ENCODE results near the gene IGF2BP2. TPM values are rescaled to one million over a fixed set of nuclear protein-coding genes. Genes with fewer than 3 reads are reported as not detected.
A peak's percentile ranks its signal among the peaks of the same experiment; 100 is the strongest.

The IGF2BP2 gene
- total and polyA plus RNA-seq, 9 of the 15 experiments (the other 6 are each of a cell fraction or from before 2014, with no cell fraction given), result 3.2 to 59.6 (median 30.5) TPM

DNA sequence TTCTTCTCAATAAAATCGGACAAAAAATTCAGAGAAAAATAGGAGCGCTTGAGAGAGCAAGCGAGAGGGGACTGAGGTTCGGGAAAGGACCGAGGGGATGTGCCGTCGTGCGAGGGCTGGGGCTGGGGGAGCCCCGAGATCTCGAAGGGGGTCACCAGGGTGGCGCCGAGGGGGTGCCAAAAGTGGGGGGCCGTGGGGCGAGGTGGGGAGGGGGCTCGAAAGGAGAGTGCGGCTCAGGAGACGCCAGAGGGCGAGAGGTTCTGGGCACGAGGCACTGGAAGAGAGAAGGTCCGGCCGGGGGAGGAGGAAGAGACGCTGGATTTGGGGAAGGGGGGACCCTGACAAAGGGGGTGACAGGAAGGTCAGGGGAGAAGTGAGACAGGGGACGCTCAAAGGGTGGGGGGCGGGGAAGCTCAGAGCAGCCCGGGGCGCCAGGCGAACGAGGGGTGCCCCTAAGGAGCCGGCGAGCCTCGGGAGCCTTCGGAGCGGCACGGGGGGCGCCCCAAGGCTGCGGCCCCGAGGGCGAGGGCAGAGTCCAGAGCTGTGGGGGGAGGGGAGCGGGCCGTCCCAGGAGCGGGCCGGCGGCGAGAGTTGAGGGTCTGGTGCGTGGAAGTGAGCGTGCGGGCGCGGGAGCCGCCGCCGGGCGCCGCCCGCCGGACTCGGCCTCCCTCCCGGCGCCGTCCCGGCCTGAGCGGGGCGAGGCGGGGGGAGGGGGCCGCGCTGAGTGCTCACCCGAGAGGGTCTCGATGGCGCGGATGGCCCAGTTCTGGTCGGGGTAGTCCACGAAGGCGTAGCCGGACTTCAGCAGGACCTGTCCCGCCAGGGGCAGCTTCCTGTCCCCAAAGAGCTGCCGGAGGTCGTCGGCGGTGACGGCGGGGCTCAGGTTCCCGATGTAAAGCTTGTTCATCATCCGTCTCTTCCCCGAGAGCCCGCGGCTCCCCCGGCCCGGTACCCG is 514 bp downstream of the IGF2BP2 start:
- FAIRE-seq (peak; percentile 11), DNase-seq (ENCODE audit: extremely low read depth in 1 of 4, low spot score in 3 of 4) (peak; percentile 44 to 63 (median 56)), ATAC-seq (peak; percentile 14)
- Histone ChIP-seq H3K4me2 (ENCODE audit: insufficient read depth, low read length) (peak overlapping the region; percentile 72; the same call in 1 of the 2 replicates), H4K20me1 (replicated peaks; ENCODE audit: control insufficient read depth, insufficient read depth, low read length) (no peaks in the 10 kb centered on the region), H3K9me1 (ENCODE audit: control insufficient read depth, insufficient read depth, low read length) (no peaks in the 10 kb centered on the region), H3K79me2 (ENCODE audit: control insufficient read depth, insufficient read depth, low read length) (peaks cover 70% of the 10 kb centered on the region), H3K9me3 (replicated peaks; ENCODE audit: control insufficient read depth, insufficient read depth, low read depth, low read length) (peaks cover 4% of the 10 kb centered on the region), H2AFZ (ENCODE audit: low read depth, low read length) (peak overlapping the region; percentile 61), H3K4me1 (replicated peaks in 1 of 2; ENCODE audit: control insufficient read depth in 2 of 2, insufficient read depth in 2 of 2, low read length in 2 of 2) (peaks cover 10 to 21% of the 10 kb centered on the region in 2 experiments; a peak in 4 of 5 replicates), H3K36me3 (ENCODE audit: control insufficient read depth, insufficient read depth, low read length) (peaks cover 22% of the 10 kb centered on the region; the same call in 2 of the 3 replicates), H3K4me3 (peak overlapping the region; percentile 91), H3K27me3 (ENCODE audit: control insufficient read depth in 2 of 2, insufficient read depth in 2 of 2, low read length in 2 of 2) (no peaks in the 10 kb centered on the region), H3K27ac (ENCODE audit: extremely low read depth, low read depth, low read length) (peak overlapping the region; percentile 93), H3K9ac (ENCODE audit: insufficient read depth in 1 of 2, low read depth in 2 of 2, low read length in 2 of 2) (peak overlapping the region; percentile 81 to 95)
- no TSS peak for BruUV-seq (replicated peaks)
- intact Hi-C loops (cut with micrococcal nuclease), result loop anchor here (1.0 to 5.0 kb wide), 2 partner anchors 11 to 57 kb away; no protein-coding TSS in a partner anchor
- WGBS (ENCODE audit: insufficient coverage, low coverage, missing lambda C conversion rate), result under 1% methylated on average over 55 of the region's 89 CpGs
- in situ Hi-C loops (cut with MboI), result no loop called here
- POLR2A ChIA-PET, result interaction anchor here (0.6 to 1.4 kb wide), 2 partner anchors 108 to 113 kb away, joined by 3 to 4 read pairs; no protein-coding TSS in a partner anchor
- CTCF ChIA-PET (ENCODE audit: low intra/inter-chr PET ratio), result no interaction called here
- TF ChIP-seq ZBTB7A (IDR thresholded peaks at IDR 0.05; ENCODE audit: borderline replicate concordance, control insufficient read depth, low read depth, low read length), result peak; percentile 57; the same call in 1 of the 2 replicates
- peak; percentile 17 for TF ChIP-seq TBP (optimal IDR thresholded peaks at IDR 0.05; ENCODE audit: low read depth, low read length)
- TF ChIP-seq PHF8 (IDR thresholded peaks at IDR 0.05; ENCODE audit: borderline replicate concordance, low read length), result peak; percentile 40; the same call in 1 of the 2 replicates
- TF ChIP-seq HDAC6 (IDR thresholded peaks at IDR 0.05; ENCODE audit: low read depth, low read length), result no peak
- no peak for TF ChIP-seq IRF1 (CRISPR knock-in tag; IDR thresholded peaks at IDR 0.05; ENCODE audit: borderline replicate concordance)
- TF ChIP-seq NFRKB (IDR thresholded peaks at IDR 0.05; ENCODE audit: low read depth), result no peak
- no peak for TF ChIP-seq ATF1 (CRISPR knock-in tag; IDR thresholded peaks at IDR 0.05)
- 0 out of 2 replicates have a peak, but pooled peaks have one; percentile 11 for TF ChIP-seq ATF1 (tag; IDR thresholded peaks at IDR 0.05)
- TF ChIP-seq, protein P1, sequence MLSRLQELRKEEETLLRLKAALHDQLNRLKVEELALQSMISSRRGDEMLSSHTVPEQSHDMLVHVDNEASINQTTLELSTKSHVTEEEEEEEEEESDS (CRISPR knock-in tag; IDR thresholded peaks at IDR 0.05), result no peak
- peak; percentile 18; the same call in 1 of the 2 replicates for TF ChIP-seq HNRNPL (IDR thresholded peaks at IDR 0.05; ENCODE audit: low read depth, low read length)
- TF ChIP-seq NFE2 (IDR thresholded peaks at IDR 0.05; ENCODE audit: low read depth), result no peak
- TF ChIP-seq PCBP1 (IDR thresholded peaks at IDR 0.05; ENCODE audit: low read depth, low read length, poor library complexity, severe bottlenecking), result peak; percentile 44
- TF ChIP-seq TRIM24 (IDR thresholded peaks at IDR 0.05), result no peak
- TF ChIP-seq ZNF253 (CRISPR knock-in tag; conservative IDR thresholded peaks at IDR 0.05), result no peak
- no peak for TF ChIP-seq ZBTB34 (CRISPR knock-in tag; IDR thresholded peaks at IDR 0.05)
